ENCODE measurements around the gene CRYBG1. TPM values are rescaled to one million over a fixed set of nuclear protein-coding genes. Genes with fewer than 3 reads are reported as not detected.

Gene CRYBG1
- total and polyA plus RNA-seq, 2 donors (not counting 3 experiments of a cell fraction or from before 2014, with no cell fraction given), result 4.1 to 30.1 TPM

- CTCF ChIA-PET, result interaction anchor here (15.9 kb wide), 1 partner anchor 113 kb away, joined by 397 read pairs; no protein-coding TSS in a partner anchor
- POLR2A ChIA-PET, result no interaction called here
- no TSS peak for BruUV-seq (replicated peaks)
- intact Hi-C loops (cut with micrococcal nuclease) (no loop called here), dilution Hi-C loops (cut with MboI; ENCODE audit: extremely low pct_ligation_motif_present, low sequenced_read_pairs) (no loop called here)
- H3K4me3 ChIP-seq (replicated peaks in 1 of 3; ENCODE audit: insufficient read depth in 1 of 3, low read depth in 1 of 3, low read length in 3 of 3), result no peak overlapping the region
- DNase-seq (ENCODE audit: low read depth, low spot score), result no peak
- no peaks in the 10 kb centered on the region for H3K36me3 ChIP-seq (ENCODE audit: control insufficient read depth in 2 of 2, extremely low read depth in 1 of 2, insufficient read depth in 2 of 2, low read length in 2 of 2)
- no peaks in the 10 kb centered on the region for H4K20me1 ChIP-seq (replicated peaks; ENCODE audit: control insufficient read depth, extremely low read depth, insufficient read depth, low read length)
- H3K79me2 ChIP-seq (ENCODE audit: control insufficient read depth, insufficient read depth, low read length), result no peaks in the 10 kb centered on the region
- H3K9me1 ChIP-seq (replicated peaks; ENCODE audit: control insufficient read depth, extremely low read depth, insufficient read depth, low read length), result no peaks in the 10 kb centered on the region
- no peak for FAIRE-seq
- H3K27ac ChIP-seq (ENCODE audit: insufficient read depth, low read depth, low read length), result no peak overlapping the region
- no peaks in the 10 kb centered on the region for H3K27me3 ChIP-seq (ENCODE audit: control insufficient read depth in 2 of 2, insufficient read depth in 2 of 2, low read length in 2 of 2)
- H3K4me2 ChIP-seq (ENCODE audit: insufficient read depth, low read length), result no peak overlapping the region
- H2AFZ ChIP-seq (ENCODE audit: low read depth, low read length), result no peak overlapping the region
- no peak for TF ChIP-seq EZH2 (IDR thresholded peaks at IDR 0.05; ENCODE audit: borderline replicate concordance, low read depth, low read length, severe bottlenecking)
- TF ChIP-seq MAX (IDR thresholded peaks at IDR 0.05; ENCODE audit: insufficient read depth, insufficient read length), result no peak
- TF ChIP-seq POLR2A (IDR thresholded peaks at IDR 0.05; ENCODE audit: low read depth, low read length), result no peak
- no peak for TF ChIP-seq JUN (IDR thresholded peaks at IDR 0.05; ENCODE audit: borderline replicate concordance, insufficient read depth, insufficient read length, low read depth)
- no peak for TF ChIP-seq POLR2AphosphoS5 (IDR thresholded peaks at IDR 0.05; ENCODE audit: insufficient read depth, low read depth, low read length)
- TF ChIP-seq FOS (IDR thresholded peaks at IDR 0.05; ENCODE audit: borderline replicate concordance, insufficient read depth, low read length), result no peak
- no peak for TF ChIP-seq MYC (IDR thresholded peaks at IDR 0.05; ENCODE audit: low read depth, low read length)
- no peak for TF ChIP-seq GATA2 (IDR thresholded peaks at IDR 0.05; ENCODE audit: insufficient read depth, insufficient read length, low read depth, low read length)
- no peak for TF ChIP-seq CTCF (IDR thresholded peaks at IDR 0.05; ENCODE audit: extremely low read depth in 1 of 2, insufficient read depth in 1 of 2, low read depth in 1 of 2, low read length in 2 of 2)
- H3K4me1 ChIP-seq (ENCODE audit: control insufficient read depth, extremely low read depth, insufficient read depth, low read length), result no peaks in the 10 kb centered on the region
- H3K9me3 ChIP-seq (replicated peaks; ENCODE audit: control insufficient read depth, insufficient read depth, low read length), result no peaks in the 10 kb centered on the region
- H3K9ac ChIP-seq (replicated peaks; ENCODE audit: extremely low read depth, insufficient read depth, low read length), result no peak overlapping the region
Measured at GRCh38 chr6:106450653-106451052, 90.1 kb downstream of the CRYBG1 start.
